GM20000 (cell line): Measurements from ENCODE around the gene KCND2.

Source experiments
- DNase-seq: peaks from one replicate; pipeline ENCODE4 v3.0.0; 2012; ENCODE audit warnings: low spot score
- TF ChIP-seq, protein P1 (sequence below): IDR thresholded peaks from 2 replicates; pipeline ENCODE4 v1.5.1; 2012; ENCODE audit warnings: mild to moderate bottlenecking, control low read depth; ENCODE audit errors: extremely low read depth, missing control alignments

Gene KCND2

GRCh38 chr7:120733143-120733542 is 460.2 kb downstream of the KCND2 start:
- TF ChIP-seq, protein P1, sequence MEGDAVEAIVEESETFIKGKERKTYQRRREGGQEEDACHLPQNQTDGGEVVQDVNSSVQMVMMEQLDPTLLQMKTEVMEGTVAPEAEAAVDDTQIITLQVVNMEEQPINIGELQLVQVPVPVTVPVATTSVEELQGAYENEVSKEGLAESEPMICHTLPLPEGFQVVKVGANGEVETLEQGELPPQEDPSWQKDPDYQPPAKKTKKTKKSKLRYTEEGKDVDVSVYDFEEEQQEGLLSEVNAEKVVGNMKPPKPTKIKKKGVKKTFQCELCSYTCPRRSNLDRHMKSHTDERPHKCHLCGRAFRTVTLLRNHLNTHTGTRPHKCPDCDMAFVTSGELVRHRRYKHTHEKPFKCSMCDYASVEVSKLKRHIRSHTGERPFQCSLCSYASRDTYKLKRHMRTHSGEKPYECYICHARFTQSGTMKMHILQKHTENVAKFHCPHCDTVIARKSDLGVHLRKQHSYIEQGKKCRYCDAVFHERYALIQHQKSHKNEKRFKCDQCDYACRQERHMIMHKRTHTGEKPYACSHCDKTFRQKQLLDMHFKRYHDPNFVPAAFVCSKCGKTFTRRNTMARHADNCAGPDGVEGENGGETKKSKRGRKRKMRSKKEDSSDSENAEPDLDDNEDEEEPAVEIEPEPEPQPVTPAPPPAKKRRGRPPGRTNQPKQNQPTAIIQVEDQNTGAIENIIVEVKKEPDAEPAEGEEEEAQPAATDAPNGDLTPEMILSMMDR: no peak
- DNase-seq: no peak

- TF ChIP-seq, protein P1: no peak
- DNase-seq: no peak
These were observed 460.9 kb downstream of the KCND2 start for GRCh38 chr7:120733835-120734234.

GRCh38 chr7:120735791-120736190 is 462.8 kb downstream of the KCND2 start:
- DNase-seq: no peak
- TF ChIP-seq, protein P1: no peak

- TF ChIP-seq, protein P1: no peak
- DNase-seq: no peak
These were observed 465.8 kb downstream of the KCND2 start for GRCh38 chr7:120738816-120739215.

DNA sequence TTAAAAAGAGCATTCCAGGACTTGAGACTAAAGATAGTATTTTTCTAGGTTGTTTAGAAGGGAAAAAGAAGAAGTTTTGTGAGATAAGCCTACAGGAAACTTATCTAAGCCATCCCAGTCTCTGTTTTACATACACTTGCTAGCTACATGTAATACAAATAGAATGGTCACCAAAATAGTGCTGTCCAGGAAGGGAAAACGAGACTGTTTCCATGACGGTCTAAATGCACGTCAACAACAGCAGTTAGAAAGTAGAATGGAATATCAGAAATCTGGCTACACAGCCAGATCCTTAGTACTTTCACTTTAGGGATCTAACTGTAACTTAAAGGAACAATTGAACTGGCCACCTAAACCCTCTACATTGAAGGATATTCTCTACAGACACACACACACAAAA is 467.4 kb downstream of the KCND2 start:
- no peak for DNase-seq
- TF ChIP-seq, protein P1: no peak

- TF ChIP-seq, protein P1: no peak
- DNase-seq: no peak
These were observed 468.5 kb downstream of the KCND2 start for GRCh38 chr7:120741371-120742042.

- no peak for DNase-seq
- TF ChIP-seq, protein P1: no peak
These were observed 469.4 kb downstream of the KCND2 start for GRCh38 chr7:120742372-120742771.
